RCC 7860 (cell line): ENCODE data around the gene GRSF1.
"Not testable (repeated sequence)": the region's sequence is repeated elsewhere in the genome, so short reads cannot be mapped to it uniquely, and the experiment has no call there.

Experiments
- DNase-seq: peaks from one replicate; pipeline ENCODE4 v3.0.0-alpha.2; 2015; ENCODE audit warnings: low spot score
- FAIRE-seq: peaks from 2 replicates; lab custom pipeline; 2012; peaks lifted over from hg19 to GRCh38; lab: Jason Lieb, UNC

Gene GRSF1

GRCh38 chr4:70838204-70838603 is 1.5 kb downstream of the GRSF1 start:
- no peak for DNase-seq
- FAIRE-seq: no peak

GRCh38 chr4:70836081-70836480 is 3.6 kb downstream of the GRSF1 start:
- no peak for DNase-seq
- no peak for FAIRE-seq

- FAIRE-seq (no peak), DNase-seq (no peak)
Observed at GRCh38 chr4:70833675-70834074, 6.0 kb downstream of the GRSF1 start.

GRCh38 chr4:70831293-70831692 is 8.4 kb downstream of the GRSF1 start:
- DNase-seq (no peak), FAIRE-seq (no peak)

GRCh38 chr4:70830054-70830453 is 9.6 kb downstream of the GRSF1 start:
- DNase-seq (no peak), FAIRE-seq (no peak)

- DNase-seq (no peak), FAIRE-seq (no peak)
Observed at GRCh38 chr4:70829492-70829891, 10.2 kb downstream of the GRSF1 start.

- FAIRE-seq: no peak
- no peak for DNase-seq
Observed at GRCh38 chr4:70829015-70829414, 10.7 kb downstream of the GRSF1 start.

GRCh38 chr4:70818921-70819320 is 20.8 kb downstream of the GRSF1 start:
- no peak for FAIRE-seq
- DNase-seq: no peak

- FAIRE-seq: no peak
- no peak for DNase-seq
Observed at GRCh38 chr4:70818173-70818855, 21.4 kb downstream of the GRSF1 start.

- FAIRE-seq (no peak), DNase-seq (no peak)
Observed at GRCh38 chr4:70816894-70817293, 22.8 kb downstream of the GRSF1 start.

GRCh38 chr4:70815370-70815769 is 24.3 kb downstream of the GRSF1 start:
- no peak for FAIRE-seq
- DNase-seq: no peak

- no peak for FAIRE-seq
- DNase-seq: no peak
Observed at GRCh38 chr4:70808151-70808550, 31.5 kb downstream of the GRSF1 start.

- FAIRE-seq (no peak), DNase-seq (no peak)
Observed at GRCh38 chr4:70802928-70803580, 36.6 kb downstream of the GRSF1 start.

- DNase-seq: no peak
Observed at GRCh38 chr4:70801265-70801809, 38.4 kb downstream of the GRSF1 start.

GRCh38 chr4:70793626-70794025 is 46.1 kb downstream of the GRSF1 start:
- FAIRE-seq (no peak), DNase-seq (no peak)

More at GRCh38 chr4:70801265-70801809, 38.4 kb downstream of the GRSF1 start:
- no peak for FAIRE-seq

- DNase-seq (no peak), FAIRE-seq (no peak)
Observed at GRCh38 chr4:70788733-70789132, 51.0 kb downstream of the GRSF1 start.

- DNase-seq (no peak), FAIRE-seq (no peak)
Observed at GRCh38 chr4:70787496-70787895, 52.2 kb downstream of the GRSF1 start.

GRCh38 chr4:70783096-70783495 is 56.6 kb downstream of the GRSF1 start:
- DNase-seq (no peak), FAIRE-seq (no peak)

- DNase-seq (no peak), FAIRE-seq (no peak)
Observed at GRCh38 chr4:70778888-70779422, 60.7 kb downstream of the GRSF1 start.

GRCh38 chr4:70772929-70773555 is 66.6 kb downstream of the GRSF1 start:
- no peak for FAIRE-seq
- no peak for DNase-seq

- not testable (repeated sequence) for FAIRE-seq, DNase-seq
Observed at GRCh38 chr4:70769396-70769795, 70.3 kb downstream of the GRSF1 start.
